GM12865 (cell line): ENCODE measurements around the gene STX16.

Source experiments
- DNase-seq: peaks from one replicate; pipeline ENCODE4 v3.0.0; 2010; ENCODE audit warnings: low read depth
- H3K4me3 ChIP-seq: 2 replicates; pipeline ENCODE4 v1.5.1; 2011; ENCODE audit warnings: mild to moderate bottlenecking, low read depth, low read length, control low read depth
- TF ChIP-seq, protein P1 (sequence below): IDR thresholded peaks from 2 replicates; pipeline ENCODE4 v1.5.1; 2011; ENCODE audit warnings: low read length, control low read depth, low read depth, inconsistent platforms; ENCODE audit not compliant: insufficient read depth; ENCODE audit errors: missing control alignments

STX16 gene

DNA sequence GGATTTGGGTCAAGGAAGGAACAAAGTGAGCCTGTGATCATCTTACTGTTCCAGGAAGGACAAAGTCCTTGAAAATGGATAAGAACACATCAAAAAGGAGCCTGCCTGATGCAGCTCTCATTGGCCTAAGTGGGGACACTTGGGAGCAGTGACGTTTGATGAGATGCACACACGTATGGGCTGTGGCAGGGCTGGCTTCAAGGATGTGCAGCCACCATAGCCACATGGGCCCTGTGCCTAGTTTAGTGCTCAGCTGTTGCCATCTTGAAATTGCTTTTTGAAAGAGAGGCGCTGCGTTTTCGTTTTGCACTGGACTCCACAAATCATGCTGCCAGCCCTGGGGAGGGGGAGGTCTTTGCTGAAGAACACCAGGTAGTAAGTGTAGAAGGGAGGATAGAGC, 34.9 kb downstream of the STX16 start:
- DNase-seq, result no peak
- TF ChIP-seq, protein P1, sequence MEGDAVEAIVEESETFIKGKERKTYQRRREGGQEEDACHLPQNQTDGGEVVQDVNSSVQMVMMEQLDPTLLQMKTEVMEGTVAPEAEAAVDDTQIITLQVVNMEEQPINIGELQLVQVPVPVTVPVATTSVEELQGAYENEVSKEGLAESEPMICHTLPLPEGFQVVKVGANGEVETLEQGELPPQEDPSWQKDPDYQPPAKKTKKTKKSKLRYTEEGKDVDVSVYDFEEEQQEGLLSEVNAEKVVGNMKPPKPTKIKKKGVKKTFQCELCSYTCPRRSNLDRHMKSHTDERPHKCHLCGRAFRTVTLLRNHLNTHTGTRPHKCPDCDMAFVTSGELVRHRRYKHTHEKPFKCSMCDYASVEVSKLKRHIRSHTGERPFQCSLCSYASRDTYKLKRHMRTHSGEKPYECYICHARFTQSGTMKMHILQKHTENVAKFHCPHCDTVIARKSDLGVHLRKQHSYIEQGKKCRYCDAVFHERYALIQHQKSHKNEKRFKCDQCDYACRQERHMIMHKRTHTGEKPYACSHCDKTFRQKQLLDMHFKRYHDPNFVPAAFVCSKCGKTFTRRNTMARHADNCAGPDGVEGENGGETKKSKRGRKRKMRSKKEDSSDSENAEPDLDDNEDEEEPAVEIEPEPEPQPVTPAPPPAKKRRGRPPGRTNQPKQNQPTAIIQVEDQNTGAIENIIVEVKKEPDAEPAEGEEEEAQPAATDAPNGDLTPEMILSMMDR, result no peak
- no peak overlapping the region for H3K4me3 ChIP-seq

DNA sequence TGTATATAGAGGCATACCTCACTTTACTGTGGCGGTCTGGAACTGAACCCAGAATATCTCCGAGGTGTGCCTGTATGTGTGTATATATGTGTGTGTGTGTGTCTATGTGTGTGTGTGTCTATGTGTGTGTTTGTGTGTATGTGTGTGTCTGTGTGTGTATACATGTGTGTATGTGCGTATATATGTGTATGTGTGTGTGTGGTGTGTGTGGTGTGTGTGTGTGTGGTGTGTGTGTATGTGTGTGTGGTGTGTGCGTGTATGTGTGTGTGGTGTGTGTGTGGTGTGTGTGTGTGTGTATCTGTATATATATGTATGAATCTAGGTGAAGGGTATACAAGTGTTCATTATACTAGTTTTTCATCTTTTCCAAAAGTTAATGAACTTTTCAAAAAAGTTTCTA, 37.3 kb downstream of the STX16 start:
- TF ChIP-seq, protein P1, result no peak
- no peak for DNase-seq
- no peak overlapping the region for H3K4me3 ChIP-seq

DNA sequence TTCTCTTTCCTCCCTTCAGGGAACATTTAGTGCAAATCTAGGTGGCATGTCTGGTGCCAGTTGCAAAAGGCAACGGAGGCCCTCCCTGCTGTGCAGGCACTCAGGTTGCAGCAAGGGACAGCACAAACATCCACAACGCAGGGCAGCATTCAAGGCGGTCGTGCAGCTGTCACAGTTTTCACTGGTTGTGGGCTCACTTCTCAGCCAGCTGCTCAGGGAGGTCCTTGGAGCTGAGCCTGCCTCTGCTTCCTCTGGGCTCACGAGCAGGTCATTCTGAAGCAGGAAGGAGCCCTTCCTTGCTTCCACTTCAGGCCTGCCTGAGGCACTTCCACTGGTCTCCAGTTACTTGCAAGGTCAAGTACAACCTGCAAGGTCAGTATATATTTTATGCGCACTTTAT, 37.8 kb downstream of the STX16 start:
- H3K4me3 ChIP-seq, result no peak overlapping the region
- TF ChIP-seq, protein P1, result no peak
- DNase-seq, result no peak

DNA sequence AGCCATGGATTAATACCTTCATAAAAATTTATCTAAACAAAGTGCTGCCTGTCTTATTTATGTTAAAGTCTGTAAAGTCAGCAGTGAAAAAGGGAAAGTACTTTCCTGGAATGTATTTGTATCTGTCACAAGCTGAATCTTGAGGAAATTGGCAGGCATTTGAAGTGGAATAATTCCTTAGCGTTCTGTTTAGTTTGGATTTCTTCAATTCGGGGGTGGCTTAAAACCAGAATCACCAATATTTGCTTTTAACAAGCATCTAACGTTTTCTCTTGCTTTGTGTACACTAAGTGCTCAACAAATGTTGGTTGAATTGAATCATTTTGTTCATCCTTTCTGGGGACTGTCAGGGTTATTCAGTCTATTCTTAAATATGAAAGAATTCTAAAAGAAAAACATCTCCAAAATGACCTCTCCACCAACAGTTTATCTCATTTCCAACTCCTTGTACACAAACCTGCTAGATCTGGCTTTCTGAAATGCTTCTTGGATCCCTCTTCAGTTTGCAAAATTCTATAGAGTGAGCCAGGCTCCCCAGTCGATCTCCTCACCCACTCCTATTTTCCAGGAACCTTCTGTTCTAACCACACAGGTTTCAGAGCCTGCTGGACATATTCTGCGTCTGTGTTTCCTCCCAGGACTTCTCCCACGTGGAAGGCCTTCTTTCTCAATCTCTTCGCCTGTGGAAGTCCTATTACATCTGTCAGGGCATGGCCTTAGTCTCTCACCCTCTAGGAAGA, 39.5 kb downstream of the STX16 start:
- TF ChIP-seq, protein P1, result no peak
- DNase-seq, result no peak
- no peak overlapping the region for H3K4me3 ChIP-seq

DNA sequence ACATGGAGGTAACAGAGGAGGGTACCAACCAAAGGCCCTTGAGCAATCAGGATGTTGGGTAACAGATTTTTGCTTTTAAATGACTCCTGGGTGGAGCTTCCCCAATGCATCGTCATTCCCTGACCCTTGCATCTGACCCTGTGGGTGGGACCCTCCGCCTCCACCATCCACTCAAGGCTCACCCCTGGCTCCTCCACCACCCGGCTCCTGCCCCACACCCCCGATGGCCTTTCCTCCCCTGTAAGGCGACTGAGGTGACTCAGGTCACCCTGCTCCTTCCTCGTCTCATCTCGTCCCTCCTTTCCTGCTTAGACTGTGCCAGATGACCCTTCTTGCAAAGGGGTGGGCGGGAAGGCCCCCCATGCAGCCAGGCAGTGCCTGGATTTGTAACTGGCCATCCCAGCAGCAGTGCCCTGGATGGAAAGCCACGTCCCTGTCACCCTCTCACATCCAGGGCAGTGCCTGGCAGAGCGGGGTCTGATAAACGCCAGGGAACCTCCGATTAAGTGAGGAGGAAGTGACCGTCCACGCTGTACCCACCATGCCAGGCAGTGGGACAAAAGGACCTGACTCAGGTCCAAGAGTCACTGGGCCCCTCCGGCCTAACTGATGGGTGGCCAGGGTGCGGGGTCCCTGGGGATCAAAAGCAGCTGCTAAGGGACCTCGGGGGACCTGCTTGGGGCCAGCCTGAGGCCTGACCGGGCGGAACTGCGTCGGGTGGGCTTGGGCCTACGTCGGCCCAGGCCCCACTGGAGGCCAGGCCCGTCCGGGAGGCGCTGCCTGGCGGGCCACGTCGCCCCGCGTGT, 40.9 kb downstream of the STX16 start:
- TF ChIP-seq, protein P1, result no peak
- no peak for DNase-seq
- H3K4me3 ChIP-seq, result no peak overlapping the region

DNA sequence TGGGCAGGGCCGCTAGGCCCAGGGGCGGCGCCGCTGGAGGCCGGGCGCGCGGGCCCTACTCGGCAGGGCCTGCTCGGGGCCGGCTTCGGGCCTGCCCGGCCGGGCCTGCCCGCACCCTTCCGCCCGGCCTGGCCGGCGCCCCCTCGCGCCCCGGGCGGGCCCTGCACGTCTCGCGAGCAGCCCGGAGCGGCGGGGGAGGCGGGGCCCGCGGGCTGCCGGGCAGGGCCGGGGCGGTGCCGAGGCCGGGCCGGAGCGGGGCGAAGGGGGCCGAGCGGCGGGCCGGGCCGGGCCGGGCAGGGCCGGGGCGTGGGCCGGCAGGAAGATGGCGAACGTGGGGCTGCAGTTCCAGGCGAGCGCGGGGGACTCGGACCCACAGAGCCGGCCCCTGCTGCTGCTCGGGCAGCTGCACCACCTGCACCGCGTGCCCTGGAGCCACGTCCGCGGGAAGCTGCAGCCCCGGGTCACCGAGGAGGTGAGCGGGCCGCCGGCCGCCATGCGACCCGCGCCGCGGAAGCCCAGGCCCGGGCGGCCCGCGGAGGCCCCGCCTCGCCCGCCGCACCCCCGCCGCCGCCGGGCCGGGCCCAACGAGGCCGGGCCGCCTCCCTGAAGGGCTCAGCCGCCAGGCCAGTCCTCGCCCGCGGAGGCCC, 41.6 kb downstream of the STX16 start, which contains the start of gene NPEPL1:
Gene NPEPL1, plus strand, starts transcription at position 222 of the 647 bp plus-strand sequence. Its CDS starts 101 bp downstream, at position 323.
- peak within 1 kb of the TSS; percentile 60 for H3K4me3 ChIP-seq
- TF ChIP-seq, protein P1, result peak; percentile 41
- DNase-seq, result peak; percentile 84
